Epithelial cell of proximal tubule (primary cell): ENCODE results near the gene KPNA2. TPM values are rescaled to one million over a fixed set of nuclear protein-coding genes. Genes with fewer than 3 reads are reported as not detected.
"Not testable (repeated sequence)": the region's sequence is repeated elsewhere in the genome, so short reads cannot be mapped to it uniquely, and the experiment has no call there.

ENCODE experiments used
- DNase-seq: peaks from one replicate; pipeline ENCODE4 v3.0.0-alpha.2; 2011; ENCODE audit warnings: low read depth
- H3K4me3 ChIP-seq: 2 replicates; pipeline ENCODE4 v1.5.1; 2011; ENCODE audit warnings: low read depth, mild to moderate bottlenecking, low read length
- CTCF ChIP-seq: conservative IDR thresholded peaks from 2 replicates; pipeline ENCODE4 v1.5.1; 2012; ENCODE audit warnings: low read depth, mild to moderate bottlenecking, low read length
- total RNA-seq: library from RNA; depleted of rRNA; stranded (reverse); fragments of >200 nt; gene quantifications from 2 replicates; pipeline ENCODE4 v1.2.3, GENCODE V29; 2015

Gene KPNA2
- total RNA-seq, 1 donor from 2014 or later = 369 TPM

GRCh38 chr17:68054296-68054900 lies 18.9 kb downstream of the KPNA2 start:
- no peak overlapping the region for H3K4me3 ChIP-seq
- TF ChIP-seq CTCF = no peak
- DNase-seq = no peak

DNA sequence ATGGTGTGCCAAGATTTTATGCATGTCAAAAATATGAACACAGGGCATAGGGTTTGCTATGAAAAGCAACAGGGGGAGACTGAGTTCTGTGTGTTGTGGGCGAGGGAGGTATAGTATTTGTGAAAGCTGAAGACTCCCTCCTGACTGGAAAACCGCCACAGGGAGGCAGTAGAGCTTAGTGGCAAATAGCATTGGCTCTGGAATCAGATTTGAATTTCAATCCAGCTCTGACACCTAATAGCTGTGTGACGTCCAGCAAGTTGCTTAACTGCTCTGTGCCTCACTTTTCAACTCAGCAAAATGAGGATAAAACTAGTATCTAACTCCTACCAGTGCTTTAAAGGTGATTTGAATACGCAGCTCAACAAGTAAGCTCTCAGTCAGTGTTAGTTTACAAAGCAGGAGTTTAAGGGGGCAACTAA lies 22.0 kb downstream of the KPNA2 start:
- H3K4me3 ChIP-seq = no peak overlapping the region
- peak; percentile 66 for TF ChIP-seq CTCF

GRCh38 chr17:68060336-68060735 lies 24.8 kb downstream of the KPNA2 start:
- TF ChIP-seq CTCF = no peak
- DNase-seq = no peak
- no peak overlapping the region for H3K4me3 ChIP-seq

More for the DNA sequence above, 22.0 kb downstream of the KPNA2 start:
- DNase-seq = no peak

DNA sequence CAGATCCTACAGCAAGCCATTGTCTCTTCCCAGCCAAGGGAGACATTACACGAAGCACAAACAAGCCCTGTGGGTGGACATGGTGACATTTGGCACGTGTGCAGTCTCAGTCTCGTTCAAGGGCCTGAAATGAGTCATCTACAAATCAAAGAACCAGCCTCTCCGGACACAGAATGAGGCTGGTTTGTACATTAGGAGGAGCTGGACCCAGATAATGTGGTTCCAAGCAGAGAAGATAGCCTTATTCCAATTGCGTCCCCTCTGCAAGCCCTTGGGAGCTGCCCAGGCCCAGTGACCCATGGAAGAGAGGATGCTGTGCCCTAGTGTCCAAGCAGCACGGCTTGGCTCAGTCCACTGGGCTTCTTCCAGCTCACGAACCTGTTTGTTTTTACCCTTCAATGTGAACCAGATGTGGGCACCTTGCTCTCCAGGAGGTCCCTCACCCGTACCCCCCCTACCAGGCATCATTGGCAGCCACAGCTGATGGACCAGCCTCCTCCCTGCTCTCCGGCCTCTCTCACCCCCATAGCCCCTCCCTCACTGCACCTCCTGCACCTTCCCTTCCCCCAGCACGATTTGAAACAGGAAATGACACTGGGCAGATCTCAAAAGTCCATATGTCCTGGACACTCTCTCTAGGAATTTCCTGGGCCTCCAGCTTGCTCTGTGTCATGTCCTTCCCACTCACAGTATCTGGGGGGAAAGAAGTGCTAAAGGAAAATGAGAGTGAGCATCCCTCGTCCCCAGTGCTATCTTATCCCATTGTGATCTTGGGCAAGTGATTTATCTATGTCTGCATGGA lies 26.2 kb downstream of the KPNA2 start:
- no peak for TF ChIP-seq CTCF
- DNase-seq = no peak
- no peak overlapping the region for H3K4me3 ChIP-seq

GRCh38 chr17:68065366-68065765 lies 29.8 kb downstream of the KPNA2 start:
- not testable (repeated sequence) for DNase-seq, H3K4me3 ChIP-seq

DNA sequence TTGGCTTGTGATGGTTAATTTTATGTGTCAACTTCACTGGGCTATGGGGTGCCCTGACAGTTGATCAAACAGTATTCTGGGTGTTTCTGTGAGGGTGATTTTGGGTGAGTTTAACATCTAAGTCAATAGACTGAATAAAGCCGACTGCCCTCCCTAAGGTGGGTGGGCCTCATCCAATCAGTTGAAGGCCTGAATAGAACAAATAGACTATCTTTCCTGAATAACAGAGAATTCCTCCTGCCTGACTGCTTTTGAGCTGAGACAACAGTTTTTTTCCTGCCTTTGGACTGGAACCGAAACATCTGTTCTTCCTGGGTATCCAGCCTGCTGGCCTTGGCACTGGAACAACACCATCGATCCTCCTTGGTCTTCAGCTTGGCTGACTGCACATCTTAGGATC lies 33.0 kb downstream of the KPNA2 start:
- not testable (repeated sequence) for H3K4me3 ChIP-seq, DNase-seq

- H3K4me3 ChIP-seq, DNase-seq: not testable (repeated sequence)
Measured at GRCh38 chr17:68070582-68071444, 35.3 kb downstream of the KPNA2 start.

DNA sequence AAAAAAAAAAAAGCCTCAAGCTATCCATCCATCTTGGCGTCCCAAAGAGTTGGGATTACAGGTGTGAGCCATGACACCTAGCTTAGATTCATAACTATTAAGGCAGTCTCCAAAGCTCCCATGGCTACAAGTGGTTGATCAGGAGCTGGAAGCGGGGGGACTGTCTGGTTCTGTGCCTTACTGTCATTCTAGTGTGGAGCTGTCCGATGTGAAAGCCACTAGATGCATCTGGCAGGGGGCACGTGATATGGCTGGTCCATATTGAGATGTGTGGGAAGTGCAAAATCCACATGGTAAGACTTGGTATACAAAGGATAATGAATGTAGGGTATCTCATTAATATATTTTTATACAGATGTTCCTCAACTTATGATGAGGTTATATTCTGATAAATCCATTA lies 38.7 kb downstream of the KPNA2 start:
- no peak overlapping the region for H3K4me3 ChIP-seq
- TF ChIP-seq CTCF = no peak
- DNase-seq = no peak

GRCh38 chr17:68075953-68076607 lies 40.5 kb downstream of the KPNA2 start:
- DNase-seq = not testable (repeated sequence)

DNA sequence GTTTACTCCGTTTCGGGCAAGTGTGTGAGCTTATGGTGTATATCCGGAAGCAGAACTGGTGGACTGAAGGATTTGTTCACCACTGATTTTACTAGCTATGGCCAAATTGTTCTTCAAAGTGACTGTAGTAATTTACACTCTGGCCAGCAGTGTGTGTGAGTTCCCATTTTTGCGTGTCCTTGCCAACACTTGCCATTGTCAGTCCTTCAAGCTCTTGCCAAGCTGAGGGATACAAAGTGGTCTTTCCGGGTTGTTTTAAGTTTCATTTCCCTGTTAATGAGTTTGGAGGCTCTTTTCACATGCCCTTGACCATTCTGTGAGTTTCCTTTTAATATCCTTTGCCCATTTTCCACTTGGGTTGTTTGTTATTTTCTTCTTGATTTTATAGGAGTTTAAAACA lies 42.0 kb downstream of the KPNA2 start:
- not testable (repeated sequence) for H3K4me3 ChIP-seq, DNase-seq

More at GRCh38 chr17:68075953-68076607, 40.5 kb downstream of the KPNA2 start:
- H3K4me3 ChIP-seq = not testable (repeated sequence)
